DOHH2 (cell line): ENCODE data around the gene PLAAT2.

Source experiments
- EZH2phosphoT487 ChIP-seq: fragments of 200-600 bp; sonication (generic); IDR thresholded peaks from 2 replicates; pipeline ENCODE4 v1.6.1; 2017; ENCODE audit warnings: borderline replicate concordance, mild to moderate bottlenecking, antibody characterized with exemption, low read length, moderate library complexity, mixed read lengths
- TF ChIP-seq, protein P1 (sequence below): fragments of 200-600 bp; sonication (generic); IDR thresholded peaks from one replicate; pipeline ENCODE4 v1.5.1; 2014; ENCODE audit warnings: antibody characterized with exemption, mild to moderate bottlenecking, low read depth, low read length; ENCODE audit not compliant: poor library complexity, severe bottlenecking

DNA sequence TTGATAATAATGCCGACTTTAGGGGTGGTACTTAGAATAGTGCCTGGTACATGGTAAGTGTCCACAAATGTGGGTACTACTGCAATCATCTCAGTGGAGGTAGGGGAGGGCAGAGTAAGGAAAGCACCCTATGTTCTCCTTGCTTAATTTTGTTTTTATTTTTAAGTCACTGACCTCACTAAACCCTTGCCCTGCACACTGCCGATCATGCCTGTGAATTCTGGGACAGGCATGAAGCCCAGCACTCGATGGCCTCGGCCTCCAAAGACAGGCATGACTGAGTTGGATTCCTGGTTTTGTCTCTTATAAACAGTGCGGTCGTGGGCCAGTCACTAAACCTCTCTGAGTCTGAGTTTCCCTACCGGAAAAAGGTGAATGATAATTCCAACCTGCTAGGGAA is 50.4 kb downstream of the PLAAT2 start:
- TF ChIP-seq, protein P1, sequence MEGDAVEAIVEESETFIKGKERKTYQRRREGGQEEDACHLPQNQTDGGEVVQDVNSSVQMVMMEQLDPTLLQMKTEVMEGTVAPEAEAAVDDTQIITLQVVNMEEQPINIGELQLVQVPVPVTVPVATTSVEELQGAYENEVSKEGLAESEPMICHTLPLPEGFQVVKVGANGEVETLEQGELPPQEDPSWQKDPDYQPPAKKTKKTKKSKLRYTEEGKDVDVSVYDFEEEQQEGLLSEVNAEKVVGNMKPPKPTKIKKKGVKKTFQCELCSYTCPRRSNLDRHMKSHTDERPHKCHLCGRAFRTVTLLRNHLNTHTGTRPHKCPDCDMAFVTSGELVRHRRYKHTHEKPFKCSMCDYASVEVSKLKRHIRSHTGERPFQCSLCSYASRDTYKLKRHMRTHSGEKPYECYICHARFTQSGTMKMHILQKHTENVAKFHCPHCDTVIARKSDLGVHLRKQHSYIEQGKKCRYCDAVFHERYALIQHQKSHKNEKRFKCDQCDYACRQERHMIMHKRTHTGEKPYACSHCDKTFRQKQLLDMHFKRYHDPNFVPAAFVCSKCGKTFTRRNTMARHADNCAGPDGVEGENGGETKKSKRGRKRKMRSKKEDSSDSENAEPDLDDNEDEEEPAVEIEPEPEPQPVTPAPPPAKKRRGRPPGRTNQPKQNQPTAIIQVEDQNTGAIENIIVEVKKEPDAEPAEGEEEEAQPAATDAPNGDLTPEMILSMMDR, result no peak
- TF ChIP-seq EZH2phosphoT487, result no peak
